Measurements from ENCODE around the gene MAGEA1. TPM values are rescaled to one million over a fixed set of nuclear protein-coding genes. Genes with fewer than 3 reads are reported as not detected.
"Not testable (repeated sequence)": the region's sequence is repeated elsewhere in the genome, so short reads cannot be mapped to it uniquely, and the experiment has no call there.

Gene MAGEA1
- total RNA-seq, 1 donor from 2014 or later = not detected

DNA sequence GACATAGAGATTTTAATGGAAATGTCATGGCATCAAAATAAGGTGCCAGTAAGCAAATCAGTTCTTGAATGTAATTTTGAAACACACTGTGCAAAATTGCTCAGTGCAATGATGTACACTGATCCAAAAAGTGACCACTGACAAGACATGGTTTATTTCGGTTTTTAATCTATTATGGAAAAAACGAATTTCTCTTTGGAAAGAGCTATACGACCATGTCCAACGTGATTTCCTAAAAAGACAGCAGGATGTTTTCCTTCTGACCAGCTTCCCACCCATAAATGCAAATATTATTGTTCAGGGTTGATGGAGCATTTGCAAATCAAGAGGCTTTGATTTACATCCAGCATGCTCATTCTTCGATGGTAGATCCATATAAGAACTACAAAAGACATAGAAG lies 17.1 kb upstream of the MAGEA1 start:
- no peak overlapping the region for H3K27ac ChIP-seq (ENCODE audit: low read depth, low read length)
- H3K4me1 ChIP-seq (ENCODE audit: insufficient read depth, low read length) = no peaks in the 10 kb centered on the region
- no peaks in the 10 kb centered on the region for H4K20me1 ChIP-seq (ENCODE audit: insufficient read depth, low read length)
- no peaks in the 10 kb centered on the region for H3K4me1 Mint-ChIP-seq (ENCODE audit: low read depth, unreplicated experiment)
- H2AFZ ChIP-seq (ENCODE audit: low read depth, low read length) = no peak overlapping the region
- no peak overlapping the region for H3K27ac Mint-ChIP-seq (ENCODE audit: unreplicated experiment)
- no peak overlapping the region for H3K9ac ChIP-seq (ENCODE audit: low read length)
- no peaks in the 10 kb centered on the region for H3K27me3 ChIP-seq (ENCODE audit: insufficient read depth, low read length)
- no peaks in the 10 kb centered on the region for H3K36me3 Mint-ChIP-seq (ENCODE audit: low read depth, unreplicated experiment)
- no peaks in the 10 kb centered on the region for H3K36me3 ChIP-seq (ENCODE audit: insufficient read depth, low read length)
- H3K79me2 ChIP-seq (ENCODE audit: insufficient read depth, low read length) = no peaks in the 10 kb centered on the region
- no peak overlapping the region for H3K4me2 ChIP-seq (ENCODE audit: low read length)
- TF ChIP-seq, protein P1, sequence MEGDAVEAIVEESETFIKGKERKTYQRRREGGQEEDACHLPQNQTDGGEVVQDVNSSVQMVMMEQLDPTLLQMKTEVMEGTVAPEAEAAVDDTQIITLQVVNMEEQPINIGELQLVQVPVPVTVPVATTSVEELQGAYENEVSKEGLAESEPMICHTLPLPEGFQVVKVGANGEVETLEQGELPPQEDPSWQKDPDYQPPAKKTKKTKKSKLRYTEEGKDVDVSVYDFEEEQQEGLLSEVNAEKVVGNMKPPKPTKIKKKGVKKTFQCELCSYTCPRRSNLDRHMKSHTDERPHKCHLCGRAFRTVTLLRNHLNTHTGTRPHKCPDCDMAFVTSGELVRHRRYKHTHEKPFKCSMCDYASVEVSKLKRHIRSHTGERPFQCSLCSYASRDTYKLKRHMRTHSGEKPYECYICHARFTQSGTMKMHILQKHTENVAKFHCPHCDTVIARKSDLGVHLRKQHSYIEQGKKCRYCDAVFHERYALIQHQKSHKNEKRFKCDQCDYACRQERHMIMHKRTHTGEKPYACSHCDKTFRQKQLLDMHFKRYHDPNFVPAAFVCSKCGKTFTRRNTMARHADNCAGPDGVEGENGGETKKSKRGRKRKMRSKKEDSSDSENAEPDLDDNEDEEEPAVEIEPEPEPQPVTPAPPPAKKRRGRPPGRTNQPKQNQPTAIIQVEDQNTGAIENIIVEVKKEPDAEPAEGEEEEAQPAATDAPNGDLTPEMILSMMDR (IDR thresholded peaks at IDR 0.05; ENCODE audit: insufficient read depth, low read depth, low read length) = no peak
- no peak for TF ChIP-seq EZH2 (IDR thresholded peaks at IDR 0.05; ENCODE audit: insufficient read depth, low read length)
- H3K27me3 Mint-ChIP-seq (ENCODE audit: low read depth, unreplicated experiment) = no peaks in the 10 kb centered on the region
- no peaks in the 10 kb centered on the region for H3K9me3 ChIP-seq (ENCODE audit: insufficient read depth, low read depth, low read length)
- FAIRE-seq (no peak), DNase-seq (ENCODE audit: low read depth) (no peak)
- H3K9me3 Mint-ChIP-seq (ENCODE audit: unreplicated experiment) = no peaks in the 10 kb centered on the region
- no peak overlapping the region for H3K4me3 ChIP-seq (ENCODE audit: insufficient read depth, low read depth, low read length)
- no peak overlapping the region for H3K4me3 Mint-ChIP-seq (ENCODE audit: unreplicated experiment)

DNA sequence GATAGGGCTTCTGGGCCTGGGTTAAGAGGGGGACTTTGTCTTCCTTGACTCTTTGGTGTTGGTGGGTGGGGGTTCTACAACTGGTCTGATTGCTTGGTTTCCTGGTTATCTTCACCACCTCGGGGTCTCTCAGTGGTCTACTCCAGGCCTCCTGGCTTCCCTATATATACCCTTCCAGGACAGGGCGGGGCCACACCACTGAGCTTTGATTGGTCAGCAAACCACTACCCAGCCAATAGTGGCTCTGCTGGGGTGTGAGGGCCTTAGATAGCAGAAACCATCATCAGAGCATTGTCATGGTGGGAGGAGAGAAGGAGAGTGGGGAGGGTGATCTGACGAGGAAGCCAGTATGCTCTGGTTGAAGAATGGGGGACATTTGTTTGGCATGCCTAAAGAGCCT lies 14.4 kb upstream of the MAGEA1 start:
- no peak for FAIRE-seq
- no peaks in the 10 kb centered on the region for H3K4me1 Mint-ChIP-seq (ENCODE audit: low read depth, unreplicated experiment)
- Histone ChIP-seq H3K9me3 (ENCODE audit: insufficient read depth, low read depth, low read length) (no peaks in the 10 kb centered on the region), H3K27me3 (ENCODE audit: insufficient read depth, low read length) (no peaks in the 10 kb centered on the region), H4K20me1 (ENCODE audit: insufficient read depth, low read length) (no peaks in the 10 kb centered on the region), H3K4me2 (ENCODE audit: low read length) (no peak overlapping the region), H3K9ac (ENCODE audit: low read length) (no peak overlapping the region), H3K27ac (ENCODE audit: low read depth, low read length) (no peak overlapping the region), H2AFZ (ENCODE audit: low read depth, low read length) (no peak overlapping the region), H3K4me3 (ENCODE audit: insufficient read depth, low read depth, low read length) (no peak overlapping the region), H3K4me1 (ENCODE audit: insufficient read depth, low read length) (no peaks in the 10 kb centered on the region), H3K79me2 (ENCODE audit: insufficient read depth, low read length) (no peaks in the 10 kb centered on the region), H3K36me3 (ENCODE audit: insufficient read depth, low read length) (no peaks in the 10 kb centered on the region)
- H3K27ac Mint-ChIP-seq (ENCODE audit: unreplicated experiment) = no peak overlapping the region
- no peaks in the 10 kb centered on the region for H3K27me3 Mint-ChIP-seq (ENCODE audit: low read depth, unreplicated experiment)
- no peak overlapping the region for H3K4me3 Mint-ChIP-seq (ENCODE audit: unreplicated experiment)
- no peaks in the 10 kb centered on the region for H3K9me3 Mint-ChIP-seq (ENCODE audit: unreplicated experiment)
- TF ChIP-seq, protein P1 (IDR thresholded peaks at IDR 0.05; ENCODE audit: insufficient read depth, low read depth, low read length) = no peak
- no peak for TF ChIP-seq EZH2 (IDR thresholded peaks at IDR 0.05; ENCODE audit: insufficient read depth, low read length)
- DNase-seq (ENCODE audit: low read depth) = no peak
- H3K36me3 Mint-ChIP-seq (ENCODE audit: low read depth, unreplicated experiment) = no peaks in the 10 kb centered on the region

DNA sequence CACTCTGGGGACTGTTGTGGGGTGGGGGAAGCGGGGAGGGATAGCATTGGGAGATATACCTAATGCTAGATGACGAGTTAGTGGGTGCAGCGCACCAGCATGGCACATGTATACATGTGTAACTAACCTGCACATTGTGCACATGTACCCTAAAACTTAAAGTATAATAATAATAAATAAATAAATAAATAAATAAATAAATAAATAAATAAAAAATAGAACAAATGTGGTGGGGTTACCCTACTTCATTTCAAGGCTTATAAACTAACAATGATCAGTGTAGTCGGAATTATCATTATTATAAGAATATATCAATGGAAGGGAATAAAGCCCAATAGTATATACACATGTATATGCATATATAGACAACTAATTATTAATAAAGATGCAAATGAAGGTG lies 10.7 kb upstream of the MAGEA1 start:
- not testable (repeated sequence) for H3K9me3 ChIP-seq (ENCODE audit: insufficient read depth, low read depth, low read length); H3K36me3 ChIP-seq (ENCODE audit: insufficient read depth, low read length); H2AFZ ChIP-seq (ENCODE audit: low read depth, low read length); H3K36me3 Mint-ChIP-seq (ENCODE audit: low read depth, unreplicated experiment); H3K4me1 ChIP-seq (ENCODE audit: insufficient read depth, low read length); H3K27me3 ChIP-seq (ENCODE audit: insufficient read depth, low read length); H4K20me1 ChIP-seq (ENCODE audit: insufficient read depth, low read length); H3K9ac ChIP-seq (ENCODE audit: low read length); H3K4me3 ChIP-seq (ENCODE audit: insufficient read depth, low read depth, low read length); H3K4me3 Mint-ChIP-seq (ENCODE audit: unreplicated experiment); H3K79me2 ChIP-seq (ENCODE audit: insufficient read depth, low read length); FAIRE-seq; DNase-seq (ENCODE audit: low read depth); H3K27ac ChIP-seq (ENCODE audit: low read depth, low read length); H3K27ac Mint-ChIP-seq (ENCODE audit: unreplicated experiment); H3K4me2 ChIP-seq (ENCODE audit: low read length); H3K27me3 Mint-ChIP-seq (ENCODE audit: low read depth, unreplicated experiment); H3K9me3 Mint-ChIP-seq (ENCODE audit: unreplicated experiment); H3K4me1 Mint-ChIP-seq (ENCODE audit: low read depth, unreplicated experiment)

Data from astrocyte (in vitro differentiated cells and primary cell).